Hypothalamus (tissue), 51 donors: ENCODE results near the gene MAN1A2.

Source experiments
- DNase-seq, 51 donors: peaks; one replicate each; lab custom pipeline; 2025; lab: John Stamatoyannopoulos, UW

The MAN1A2 gene

GRCh38 chr1:117479086-117479485 lies 111.8 kb downstream of the MAN1A2 start:
- no peak for DNase-seq

- no peak for DNase-seq
Observed at GRCh38 chr1:117481410-117481809, 114.2 kb downstream of the MAN1A2 start.

- DNase-seq: no peak
Observed at GRCh38 chr1:117493906-117494305, 126.7 kb downstream of the MAN1A2 start.

GRCh38 chr1:117495068-117495467 lies 127.8 kb downstream of the MAN1A2 start:
- DNase-seq: no peak

- no peak for DNase-seq
Observed at GRCh38 chr1:117499071-117499470, 131.8 kb downstream of the MAN1A2 start.

GRCh38 chr1:117500584-117500983 lies 133.3 kb downstream of the MAN1A2 start:
- DNase-seq: no peak

GRCh38 chr1:117501281-117501680 lies 134.0 kb downstream of the MAN1A2 start:
- DNase-seq: no peak

GRCh38 chr1:117511273-117511672 lies 144.0 kb downstream of the MAN1A2 start:
- DNase-seq: no peak

- peak in 1 of 51 donors; percentile 6 for DNase-seq
Observed at GRCh38 chr1:117512728-117513321, 145.6 kb downstream of the MAN1A2 start.

GRCh38 chr1:117523111-117523510 lies 155.9 kb downstream of the MAN1A2 start:
- no peak for DNase-seq

- no peak for DNase-seq
Observed at GRCh38 chr1:117527074-117527473, 159.8 kb downstream of the MAN1A2 start.

GRCh38 chr1:117527566-117528102 lies 160.4 kb downstream of the MAN1A2 start:
- DNase-seq: no peak

GRCh38 chr1:117529683-117530082 lies 162.4 kb downstream of the MAN1A2 start:
- no peak for DNase-seq

- no peak for DNase-seq
Observed at GRCh38 chr1:117531222-117531621, 164.0 kb downstream of the MAN1A2 start.

GRCh38 chr1:117534995-117535467 lies 167.8 kb downstream of the MAN1A2 start:
- peak in 7 of 51 donors; percentile 2 to 20 (median 9) for DNase-seq

- no peak for DNase-seq
Observed at GRCh38 chr1:117535821-117536220, 168.6 kb downstream of the MAN1A2 start.

- DNase-seq: no peak
Observed at GRCh38 chr1:117537291-117537920, 170.2 kb downstream of the MAN1A2 start.

- no peak for DNase-seq
Observed at GRCh38 chr1:117540532-117540931, 173.3 kb downstream of the MAN1A2 start.

GRCh38 chr1:117541003-117541402 lies 173.8 kb downstream of the MAN1A2 start:
- DNase-seq: no peak

GRCh38 chr1:117541585-117541984 lies 174.3 kb downstream of the MAN1A2 start:
- no peak for DNase-seq

- no peak for DNase-seq
Observed at GRCh38 chr1:117544509-117545109, 177.4 kb downstream of the MAN1A2 start.

- no peak for DNase-seq
Observed at GRCh38 chr1:117546467-117546866, 179.2 kb downstream of the MAN1A2 start.
